NCI-H128 (cell line): ENCODE data around the gene GPM6B.

ENCODE experiments used
- DNase-seq: peaks from one replicate; lab custom pipeline; 2025; ENCODE audit not compliant: unreplicated experiment; lab: John Stamatoyannopoulos, UW

GPM6B gene, protein sequence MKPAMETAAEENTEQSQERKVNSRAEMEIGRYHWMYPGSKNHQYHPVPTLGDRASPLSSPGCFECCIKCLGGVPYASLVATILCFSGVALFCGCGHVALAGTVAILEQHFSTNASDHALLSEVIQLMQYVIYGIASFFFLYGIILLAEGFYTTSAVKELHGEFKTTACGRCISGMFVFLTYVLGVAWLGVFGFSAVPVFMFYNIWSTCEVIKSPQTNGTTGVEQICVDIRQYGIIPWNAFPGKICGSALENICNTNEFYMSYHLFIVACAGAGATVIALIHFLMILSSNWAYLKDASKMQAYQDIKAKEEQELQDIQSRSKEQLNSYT

DNA sequence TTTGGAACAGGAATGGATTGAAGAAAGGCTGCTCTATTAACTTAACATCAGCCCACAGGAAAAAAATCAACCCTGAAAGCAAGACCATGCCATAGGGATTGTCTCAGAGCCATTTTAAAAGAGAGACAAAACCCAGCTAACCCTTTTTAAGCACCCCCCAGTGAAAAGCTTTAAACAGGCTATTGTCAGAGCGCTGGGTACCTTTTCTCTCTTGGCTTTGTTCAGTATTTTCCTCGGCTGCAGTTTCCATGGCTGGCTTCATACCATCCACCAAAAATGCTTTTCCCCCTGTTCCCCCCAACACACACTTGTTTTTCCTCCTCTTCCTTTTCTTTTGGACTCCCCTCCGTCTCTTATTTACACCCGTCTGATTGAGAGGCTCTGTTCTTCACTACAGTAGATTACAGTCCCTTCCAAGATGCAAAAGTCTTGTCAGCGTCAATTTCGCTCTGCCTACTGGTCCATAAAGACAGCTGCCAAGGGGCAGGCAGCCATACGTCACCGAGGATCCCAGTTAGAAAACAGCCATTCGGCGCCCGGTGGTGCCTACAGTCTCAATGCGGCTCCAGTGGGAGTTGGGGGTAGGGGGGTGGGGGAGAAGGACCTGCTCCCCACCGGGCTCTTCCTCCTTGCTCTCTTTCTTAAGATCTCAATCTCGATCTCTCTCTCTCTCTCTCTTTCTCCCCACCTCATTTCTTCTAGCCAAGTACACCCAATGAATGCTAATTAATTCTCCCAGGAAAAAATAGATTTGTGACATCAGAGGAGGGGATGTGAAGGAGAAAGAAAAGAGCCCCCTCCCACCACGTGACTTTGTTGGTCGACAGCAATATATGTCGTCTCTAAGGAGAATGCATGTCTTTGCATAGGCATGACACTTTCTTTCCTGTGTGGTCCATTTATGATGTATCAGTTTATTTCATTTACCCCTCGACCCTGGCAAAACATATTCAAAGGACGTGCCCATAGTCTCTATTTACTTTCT is at the start of gene GPM6B:
Gene GPM6B, minus strand, starts transcription at position 451 of the 985 bp plus-strand sequence. Its CDS starts 189 bp downstream, at position 262.
- no peak for DNase-seq

DNA sequence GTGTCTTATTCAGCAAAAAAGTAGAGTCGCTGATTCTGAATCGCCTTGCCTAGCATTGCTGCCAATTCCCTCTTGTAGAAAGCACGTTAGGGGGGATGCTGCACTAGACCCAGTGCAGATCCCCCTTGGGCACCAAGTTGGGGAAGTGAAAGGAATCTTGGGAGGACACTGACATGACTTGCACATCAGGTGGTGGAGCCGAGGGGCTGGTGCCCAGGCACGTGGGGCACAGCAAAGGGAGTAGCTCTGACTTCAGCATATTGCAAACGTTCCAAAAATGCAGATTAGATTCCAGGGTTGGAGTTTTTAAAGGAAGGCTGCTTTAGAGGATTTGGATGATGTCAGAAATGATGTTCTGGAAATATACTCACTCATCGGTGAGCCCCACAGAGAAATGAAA is 47.4 kb upstream of the GPM6B start:
- DNase-seq = no peak

DNA sequence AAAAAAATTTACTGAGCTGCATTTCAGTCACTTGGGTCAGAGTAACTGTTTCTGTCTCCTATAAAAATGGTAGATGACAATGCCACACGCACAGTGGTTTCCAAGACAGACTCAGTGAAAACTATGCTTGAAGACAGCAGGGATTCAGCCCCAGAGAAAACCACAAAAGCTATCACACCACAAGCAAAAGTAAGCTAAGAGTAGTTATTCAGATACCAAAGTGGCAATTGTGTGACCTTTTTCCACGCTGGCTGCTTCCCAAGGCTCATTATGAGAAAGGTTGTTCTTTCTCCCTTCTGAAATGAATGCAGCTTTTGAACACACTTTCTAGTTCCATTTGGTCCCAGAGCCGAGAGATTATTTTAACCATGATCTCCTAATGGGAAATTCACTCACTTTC is 46.4 kb upstream of the GPM6B start:
- no peak for DNase-seq

DNA sequence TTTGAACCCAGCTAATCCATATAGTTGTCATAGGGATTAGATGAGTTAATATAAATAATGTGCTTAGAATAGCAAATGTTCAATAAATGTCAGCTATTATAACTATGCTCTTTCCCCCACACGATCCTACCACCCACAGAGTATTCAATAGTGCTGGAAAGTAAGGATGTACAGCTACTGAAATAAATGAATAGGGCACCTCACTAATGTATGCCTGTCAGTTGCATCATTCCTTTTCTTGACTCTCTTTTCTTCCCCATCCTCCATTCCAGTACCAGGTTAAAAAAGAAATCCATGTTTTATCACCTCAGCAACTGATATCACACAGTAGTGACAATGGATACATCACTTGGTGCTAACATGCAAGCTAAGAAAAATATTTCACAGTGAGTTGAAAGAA is 42.8 kb upstream of the GPM6B start:
- no peak for DNase-seq

DNA sequence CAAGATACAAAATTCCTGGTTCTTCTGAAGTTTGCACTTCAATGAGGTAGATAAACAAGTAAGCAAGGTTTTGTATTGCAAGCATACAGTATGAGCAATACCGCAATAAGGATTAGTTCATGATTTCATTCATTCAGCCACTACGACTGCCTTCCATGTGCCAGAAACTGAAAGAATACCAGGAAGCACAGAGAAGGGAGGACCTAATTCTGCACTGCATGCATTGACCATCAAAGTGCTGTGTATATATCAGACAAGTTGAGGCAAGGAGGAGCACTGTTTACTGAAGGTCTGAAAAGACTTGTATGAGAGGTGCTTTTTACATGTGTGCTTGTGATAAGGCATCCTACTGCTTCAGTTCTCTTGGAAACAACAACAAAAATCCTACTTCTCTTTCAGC is 40.9 kb upstream of the GPM6B start:
- DNase-seq = no peak

DNA sequence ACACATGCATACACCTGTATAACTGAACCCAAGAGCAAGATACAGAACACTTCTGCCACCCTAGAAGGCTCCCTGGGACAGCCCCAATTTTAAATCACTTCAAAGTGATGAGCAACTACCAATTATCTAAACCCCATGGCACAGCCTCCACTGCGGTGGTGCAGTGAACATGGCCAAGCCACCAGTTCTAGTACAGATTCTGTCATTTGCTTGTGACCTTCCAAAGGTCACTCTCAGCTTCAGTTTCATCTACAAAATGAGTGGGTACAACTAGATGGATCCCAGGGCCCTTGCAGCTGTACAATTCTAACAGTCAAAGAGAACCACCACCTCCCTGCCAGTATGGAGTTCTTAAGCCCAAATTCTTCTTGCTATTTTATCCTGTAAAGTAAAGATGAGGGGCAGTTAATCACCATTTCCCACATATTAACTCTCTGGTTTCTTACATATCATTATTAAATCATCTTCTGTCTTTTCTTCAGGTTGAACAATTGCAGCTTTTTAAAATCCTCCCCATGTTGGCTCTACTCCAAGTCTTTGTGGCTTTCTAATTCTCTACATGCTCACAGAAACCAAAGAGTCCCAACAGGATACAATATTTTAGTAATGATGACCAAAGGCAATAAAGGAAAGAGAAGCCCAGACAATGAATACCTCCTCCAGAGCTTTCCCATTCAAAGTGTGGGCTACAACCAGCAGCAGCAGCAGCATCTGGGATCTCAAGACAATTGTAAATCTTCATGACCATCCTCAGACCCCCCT is 39.0 kb upstream of the GPM6B start:
- no peak for DNase-seq

DNA sequence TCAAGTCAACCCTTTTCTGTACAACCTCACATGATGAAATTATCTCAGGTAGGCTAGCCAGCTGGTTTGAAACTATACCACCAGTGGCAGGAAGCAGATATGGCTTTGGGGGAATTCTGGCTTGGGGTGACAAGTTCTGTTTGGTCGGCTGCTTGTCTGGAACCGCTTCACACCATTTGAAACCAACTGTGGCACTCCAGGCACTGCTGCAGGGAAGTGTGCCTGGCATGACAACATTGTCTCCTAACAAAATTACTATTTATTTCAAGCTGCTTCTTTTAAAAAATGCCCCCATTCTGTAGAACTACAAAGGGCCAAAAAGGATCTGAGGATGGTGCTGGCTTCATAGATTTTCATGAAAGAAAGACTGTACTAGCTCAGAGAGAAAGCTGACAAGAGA is 37.1 kb upstream of the GPM6B start:
- no peak for DNase-seq

DNA sequence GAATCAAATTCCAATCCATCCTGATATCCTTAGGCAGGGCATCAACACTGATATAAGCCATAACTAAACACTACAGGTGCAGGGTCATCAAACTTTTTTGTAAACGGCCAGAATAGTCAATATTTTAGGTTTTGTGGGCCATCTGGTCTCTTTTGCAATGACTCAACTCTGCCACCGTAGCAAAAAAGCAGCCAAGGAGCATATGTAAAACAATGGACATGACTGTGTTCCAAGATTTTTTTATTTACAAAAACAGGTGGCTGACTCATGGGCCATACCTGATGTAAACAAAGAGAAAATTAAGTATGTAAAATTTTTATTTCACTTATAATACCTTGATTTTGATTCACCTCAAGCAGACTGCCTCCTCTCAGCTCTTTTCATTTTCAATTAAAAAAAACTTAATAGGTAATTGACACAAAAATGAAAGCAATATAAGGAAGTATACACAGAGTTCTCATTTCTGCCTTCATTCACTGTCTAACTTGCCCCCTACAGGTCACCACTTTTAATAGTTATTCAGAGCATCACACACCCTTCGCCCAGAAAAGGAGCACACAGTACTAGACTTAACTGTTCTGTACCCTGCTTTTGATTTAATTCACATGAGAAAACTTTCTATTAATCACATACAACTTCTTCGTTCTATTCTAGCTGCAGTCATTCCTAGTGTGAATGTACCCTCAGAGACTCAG is 35.3 kb upstream of the GPM6B start:
- DNase-seq = no peak

DNA sequence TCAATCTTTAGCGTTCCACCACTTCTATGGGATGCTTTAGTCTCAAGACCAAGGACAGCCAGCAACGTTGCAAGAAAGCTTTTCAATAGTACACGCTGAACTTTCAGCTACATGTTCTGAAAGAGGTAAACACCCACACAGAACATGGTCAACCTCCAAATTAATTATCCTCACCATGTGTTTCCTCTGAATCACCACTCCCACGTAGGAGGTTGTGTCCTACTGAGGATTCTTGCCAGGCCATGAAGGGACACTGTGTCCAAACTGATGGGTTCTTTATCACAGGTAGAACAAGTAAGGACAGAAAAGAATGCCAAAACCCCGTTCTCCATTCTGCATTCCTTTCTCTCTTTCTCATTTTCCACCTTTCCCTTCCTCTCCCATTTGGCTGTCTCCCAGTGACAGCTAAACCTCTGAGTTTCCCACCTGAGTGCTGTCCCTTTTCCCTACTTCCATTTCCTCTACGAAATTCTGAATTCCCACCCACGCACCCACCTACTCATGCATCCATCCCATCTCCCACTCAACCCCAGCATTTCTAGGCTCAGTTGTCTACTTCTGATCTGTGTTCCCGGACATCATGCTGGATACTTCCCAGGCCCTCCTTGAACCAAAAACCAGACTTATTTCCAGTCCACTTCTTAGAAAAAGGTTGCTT is 29.0 kb upstream of the GPM6B start:
- no peak for DNase-seq

DNA sequence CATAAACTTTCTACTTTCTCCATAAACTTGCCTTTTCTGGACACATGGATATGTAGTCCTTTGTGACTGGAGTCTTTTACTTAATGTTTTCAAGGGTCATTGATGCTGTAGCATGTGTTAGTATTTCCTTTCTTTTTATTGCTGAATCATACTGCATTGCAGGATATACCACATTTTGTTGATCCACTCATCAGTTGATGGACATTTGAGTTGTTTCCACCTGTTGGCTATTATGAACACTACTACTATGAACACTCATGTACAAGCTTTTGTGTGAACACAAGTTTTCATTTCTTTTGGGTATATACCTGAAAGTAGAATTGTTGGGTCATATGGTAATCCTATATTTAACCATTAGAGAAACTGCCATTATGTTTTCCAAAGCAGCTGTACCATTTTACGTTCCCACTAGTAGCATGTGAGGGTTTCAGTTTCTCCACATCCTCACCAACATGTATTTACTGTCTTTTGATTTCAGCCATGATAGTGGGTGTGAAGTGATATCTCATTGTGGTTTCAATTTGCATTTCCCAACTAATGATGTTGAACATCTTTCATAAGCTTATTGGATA is 26.3 kb upstream of the GPM6B start:
- no peak for DNase-seq

DNA sequence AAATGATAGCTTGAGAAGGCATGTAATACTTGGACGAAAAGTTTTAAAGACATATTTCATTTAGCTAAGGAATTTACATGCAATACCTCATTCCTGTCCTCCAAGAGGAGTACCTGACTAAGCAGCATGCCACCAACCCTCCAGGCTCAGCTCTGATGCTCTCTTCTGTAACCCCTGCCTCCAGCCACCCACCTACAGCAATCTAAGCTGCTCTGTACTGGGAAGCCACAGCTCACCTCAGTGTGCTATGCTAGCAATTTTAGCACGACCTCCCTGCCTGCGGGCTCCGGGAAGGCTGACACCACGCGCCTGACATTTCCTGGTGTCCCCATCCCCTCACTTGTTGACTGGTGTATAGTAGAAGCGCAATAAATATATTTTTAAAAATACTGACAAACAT is 23.2 kb upstream of the GPM6B start:
- DNase-seq = no peak

DNA sequence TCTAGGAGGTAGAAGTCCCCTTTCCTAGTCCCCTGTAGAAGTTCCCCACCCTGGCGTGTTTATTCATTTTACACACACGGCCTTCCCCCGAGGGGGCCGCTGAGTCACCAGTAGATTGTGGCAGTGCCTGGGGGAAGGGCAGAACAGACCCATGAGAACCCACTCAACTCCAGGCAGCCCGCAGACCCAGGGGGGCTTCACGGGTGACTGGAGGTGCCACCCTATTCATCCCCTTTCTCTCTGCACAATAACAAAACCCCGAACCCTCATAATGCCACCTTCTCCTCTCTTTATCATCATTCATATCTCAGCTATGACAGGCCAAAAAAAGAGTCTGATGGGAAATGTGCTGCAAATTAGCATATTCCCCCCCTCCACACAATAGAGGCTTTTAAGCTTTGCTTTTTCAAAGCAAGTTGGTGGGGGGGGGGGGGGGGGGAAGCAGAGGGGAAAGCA is 20.4 kb upstream of the GPM6B start:
- no peak for DNase-seq

DNA sequence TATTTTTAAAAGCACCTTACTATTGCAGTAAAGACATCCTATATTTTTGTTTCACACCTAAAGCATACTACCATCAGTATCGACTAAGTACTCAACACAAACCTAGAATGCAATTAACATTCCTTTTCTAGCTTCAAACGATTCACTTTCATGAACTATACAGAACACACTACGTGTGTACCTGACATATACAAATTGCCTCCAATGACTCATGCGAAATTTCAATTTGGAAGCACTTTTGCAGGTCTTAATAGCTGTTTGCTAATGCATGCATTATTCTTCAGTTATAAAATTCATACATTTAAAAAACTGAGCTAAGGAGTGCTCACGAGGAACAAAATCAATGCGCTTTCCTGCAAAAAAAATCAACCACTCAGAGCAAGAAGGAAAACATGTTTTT is 19.7 kb upstream of the GPM6B start:
- DNase-seq = no peak

DNA sequence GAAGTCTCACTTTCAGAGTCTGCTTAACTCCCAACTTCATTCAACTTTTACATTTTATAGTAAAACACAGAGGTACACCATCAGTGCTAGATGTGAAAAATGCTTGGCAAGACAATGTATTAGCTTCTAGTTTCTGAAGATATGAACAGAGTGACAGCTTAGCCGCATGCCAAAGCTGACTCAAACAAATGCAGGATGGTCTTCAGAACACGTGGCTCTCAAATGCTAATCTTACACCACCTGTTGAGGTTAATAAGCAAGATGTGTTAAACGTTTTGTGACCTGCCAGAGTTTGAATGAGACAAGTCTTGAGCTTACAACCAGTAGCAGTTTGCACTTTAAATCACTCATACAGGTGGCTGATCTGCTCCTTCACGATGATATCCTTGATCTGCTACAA is 18.9 kb upstream of the GPM6B start:
- DNase-seq = no peak

DNA sequence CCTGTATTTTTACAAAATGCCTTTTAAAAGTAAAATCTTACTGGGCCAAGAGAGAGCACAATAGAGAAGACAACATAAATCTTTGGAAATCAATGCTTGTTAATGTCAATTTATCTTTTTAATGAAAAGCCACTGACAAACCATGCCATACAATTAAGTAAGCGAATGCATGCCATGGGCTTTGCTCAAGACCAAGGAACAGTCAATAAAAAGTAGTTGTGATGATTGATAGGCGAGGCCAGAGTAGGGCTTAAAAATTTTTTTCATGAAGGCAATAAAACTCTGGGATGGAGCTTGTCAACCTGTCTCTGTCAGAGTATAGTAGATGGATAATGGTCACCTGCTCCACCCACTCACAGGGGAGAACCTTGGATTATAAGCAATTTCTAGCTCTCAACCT is 17.5 kb upstream of the GPM6B start:
- no peak for DNase-seq

DNA sequence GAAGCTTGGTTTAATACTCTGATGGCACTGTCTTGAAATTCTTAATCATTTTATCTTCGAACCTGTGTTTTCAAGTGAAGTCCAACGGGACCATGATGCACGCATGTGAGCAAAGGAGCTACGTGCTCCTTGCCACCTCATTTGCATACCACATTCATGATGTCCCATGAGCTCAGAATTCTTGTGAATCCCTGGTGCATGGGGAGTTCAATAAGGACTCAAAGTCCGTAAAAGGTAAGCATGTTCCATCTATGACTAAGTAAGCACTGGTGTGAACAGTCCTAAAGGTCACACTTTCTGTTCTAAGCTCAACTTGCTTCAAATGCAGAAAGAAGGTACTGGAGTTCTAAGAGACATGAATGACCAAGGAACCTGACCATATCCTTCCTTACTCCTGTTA is 13.1 kb upstream of the GPM6B start:
- no peak for DNase-seq

DNA sequence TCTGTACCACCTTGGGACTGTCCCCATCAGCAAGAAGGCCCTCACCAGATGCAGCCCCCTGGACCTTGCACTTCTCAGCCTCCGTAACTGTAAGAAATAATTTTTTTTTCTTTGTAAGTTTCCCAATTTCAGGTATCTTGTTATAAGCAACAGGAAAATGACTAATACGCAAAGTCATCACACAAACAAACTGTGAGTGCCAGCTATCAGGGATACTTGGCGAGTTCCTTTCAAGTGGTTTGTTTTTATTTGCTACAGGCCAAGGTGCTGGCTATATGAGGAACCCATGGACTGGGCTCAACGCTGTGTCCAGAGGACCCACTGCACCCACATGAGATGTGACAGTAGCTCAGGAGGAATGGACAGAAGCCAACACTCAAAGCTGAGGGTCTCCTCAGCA is 11.5 kb upstream of the GPM6B start:
- DNase-seq = no peak

DNA sequence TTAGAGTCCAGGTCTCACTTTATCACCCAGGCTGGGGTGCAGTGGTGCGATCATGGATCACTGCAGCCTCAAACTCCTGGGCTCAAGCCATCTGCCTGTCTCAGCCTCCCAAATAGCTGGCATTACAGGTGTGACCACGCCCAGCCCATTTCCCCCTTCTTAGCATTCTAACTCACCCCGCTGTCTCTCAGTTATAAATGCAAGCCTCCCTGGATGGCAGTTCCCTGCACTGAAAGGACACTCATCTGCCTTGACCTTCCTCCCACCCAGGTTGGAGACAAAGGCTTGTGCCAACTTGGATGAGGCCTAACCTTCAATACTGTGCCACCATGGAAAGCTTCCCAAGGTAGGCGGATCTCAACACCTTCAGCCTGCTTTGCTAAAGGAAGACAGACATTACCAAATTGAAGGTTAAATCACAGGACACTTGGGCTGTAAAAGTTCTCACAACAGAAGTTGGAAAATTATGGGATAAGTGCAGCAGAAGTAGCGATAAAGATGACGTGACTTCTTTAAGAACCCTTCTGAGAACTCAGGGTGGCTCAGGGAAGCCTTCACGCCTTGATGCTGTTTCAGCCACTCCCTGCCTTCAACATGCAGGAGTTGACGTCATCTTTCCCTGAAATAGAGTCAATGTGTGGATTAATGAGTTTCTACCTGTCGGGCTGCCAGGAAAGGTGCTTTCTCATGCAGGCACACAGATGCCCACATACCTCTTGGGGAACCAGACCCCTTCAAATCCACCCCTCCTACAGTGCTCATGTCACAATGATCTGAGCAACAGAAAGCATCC is 10.6 kb upstream of the GPM6B start:
- no peak for DNase-seq

DNA sequence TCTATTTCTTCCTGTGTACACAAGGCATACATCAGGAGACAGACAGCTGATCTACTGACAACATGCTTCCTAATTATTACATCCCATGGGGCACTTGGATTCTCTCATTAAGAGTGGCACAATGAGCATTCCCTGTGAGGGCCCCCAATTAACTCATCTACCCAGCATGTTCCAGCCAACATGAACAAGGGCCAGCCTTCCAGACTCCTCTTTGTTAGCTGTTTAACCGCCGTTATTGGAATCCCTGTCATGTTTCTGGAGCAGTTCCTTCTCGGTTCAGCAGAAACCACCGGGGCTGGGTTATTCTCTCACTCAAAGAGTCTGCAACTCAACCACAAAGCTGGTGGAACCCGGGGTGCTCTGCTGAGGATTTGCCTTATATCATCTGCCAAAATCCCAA is 9.9 kb upstream of the GPM6B start:
- DNase-seq = no peak
